ENCODE data around the gene ST7L.
A peak's percentile ranks its signal among the peaks of the same experiment; 100 is the strongest.

ST7L gene

DNA sequence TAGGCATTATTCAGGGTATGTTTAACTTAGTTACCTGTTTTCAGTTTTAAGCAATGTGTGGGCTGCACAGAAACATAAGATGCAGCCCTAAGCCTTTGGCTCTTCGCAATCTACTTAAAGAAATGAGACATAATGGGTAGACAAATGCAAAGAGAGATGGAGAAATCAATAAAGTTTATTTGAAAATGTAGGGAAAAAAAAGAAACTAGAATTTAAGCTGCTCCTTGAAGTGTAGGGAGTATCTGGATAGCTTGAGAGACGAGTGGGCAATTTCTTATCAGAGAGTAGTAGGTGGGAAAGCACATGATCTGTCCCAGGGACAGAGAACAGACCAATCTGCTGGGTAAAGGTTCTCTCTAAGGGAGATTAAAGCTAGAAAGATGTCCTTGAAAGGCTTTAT lies 101.3 kb downstream of the ST7L start:
- Histone ChIP-seq H3K27ac (ENCODE audit: low read depth, low read length) (no peak overlapping the region), H3K23ac (ENCODE audit: low read length) (no peak overlapping the region), H2BK5ac (ENCODE audit: low read depth, low read length, poor library complexity) (no peak overlapping the region), H3K4ac (ENCODE audit: low read depth, low read length) (no peak overlapping the region), H3K79me1 (ENCODE audit: low read length) (peaks cover 3% of the 10 kb centered on the region), H3K4me1 (ENCODE audit: control insufficient read depth in 1 of 2, insufficient read depth in 2 of 2, low read length in 2 of 2) (peaks cover 20 to 22% of the 10 kb centered on the region in 2 experiments), H3K27me3 (ENCODE audit: insufficient read depth, low read length) (no peaks in the 10 kb centered on the region), H2AFZ (ENCODE audit: insufficient read depth, low read length, poor library complexity) (no peak overlapping the region), H4K12ac (ENCODE audit: low read depth, low read length) (no peak overlapping the region), H3K14ac (ENCODE audit: low read length) (no peak overlapping the region), H2AK5ac (ENCODE audit: low read length) (no peak overlapping the region), H2BK120ac (ENCODE audit: insufficient read depth, low read length, poor library complexity) (no peak overlapping the region), H4K8ac (ENCODE audit: low read depth, low read length) (no peak overlapping the region), H3K4me2 (ENCODE audit: low read length) (no peak overlapping the region), H4K91ac (ENCODE audit: low read depth, low read length) (no peak overlapping the region), H3K9me3 (ENCODE audit: insufficient read depth, low read depth, low read length) (no peaks in the 10 kb centered on the region), H3K9ac (ENCODE audit: low read length) (no peak overlapping the region), H2BK12ac (ENCODE audit: low read length) (no peak overlapping the region), H3K79me2 (ENCODE audit: control insufficient read depth, insufficient read depth, low read length, poor library complexity) (peaks cover 2% of the 10 kb centered on the region), H3K4me3 (ENCODE audit: low read depth, low read length) (no peak overlapping the region), H3K36me3 (ENCODE audit: control insufficient read depth in 1 of 2, insufficient read depth in 2 of 2, low read length in 2 of 2) (no peaks in the 10 kb centered on the region), H3K18ac (ENCODE audit: low read length) (no peak overlapping the region)
- DNase-seq = no peak
- no CpG with 5 or more reads among the region's 2 CpGs for WGBS (ENCODE audit: extremely low coverage, insufficient coverage, insufficient read length)

DNA sequence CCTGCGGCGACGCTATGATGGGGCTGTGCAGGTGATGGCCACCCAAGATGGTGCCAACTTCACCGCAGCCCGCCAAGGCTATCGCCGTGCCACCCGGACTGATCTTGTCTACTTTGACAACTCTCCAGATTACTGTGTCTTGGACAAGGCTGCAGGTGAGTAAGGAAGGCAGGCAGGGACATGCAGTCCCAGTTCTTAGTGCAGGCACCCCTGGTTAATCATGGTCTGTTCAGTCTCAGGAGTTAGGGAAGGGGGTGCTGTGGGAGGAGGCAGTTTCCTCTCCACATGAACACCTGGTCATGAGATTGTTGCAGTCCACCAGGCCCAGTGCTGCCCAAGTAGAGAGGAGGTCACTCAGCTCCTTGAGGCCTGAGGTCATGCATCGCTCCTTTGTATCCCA lies 101.7 kb downstream of the ST7L start:
- H3K27me3 ChIP-seq (ENCODE audit: insufficient read depth, low read length) = no peaks in the 10 kb centered on the region
- H3K9me3 ChIP-seq (ENCODE audit: insufficient read depth, low read depth, low read length) = no peaks in the 10 kb centered on the region
- H2BK12ac ChIP-seq (ENCODE audit: low read length) = no peak overlapping the region
- peaks cover 18 to 19% of the 10 kb centered on the region in 2 experiments for H3K4me1 ChIP-seq (ENCODE audit: control insufficient read depth in 1 of 2, insufficient read depth in 2 of 2, low read length in 2 of 2)
- H3K79me1 ChIP-seq (ENCODE audit: low read length) = peaks cover 2% of the 10 kb centered on the region
- DNase-seq = no peak
- no peak overlapping the region for H4K8ac ChIP-seq (ENCODE audit: low read depth, low read length)
- H3K9ac ChIP-seq (ENCODE audit: low read length) = no peak overlapping the region
- no peak overlapping the region for H2BK120ac ChIP-seq (ENCODE audit: insufficient read depth, low read length, poor library complexity)
- H2AK5ac ChIP-seq (ENCODE audit: low read length) = no peak overlapping the region
- no CpG with 5 or more reads among the region's 9 CpGs for WGBS (ENCODE audit: extremely low coverage, insufficient coverage, insufficient read length)
- H4K12ac ChIP-seq (ENCODE audit: low read depth, low read length) = no peak overlapping the region
- H3K79me2 ChIP-seq (ENCODE audit: control insufficient read depth, insufficient read depth, low read length, poor library complexity) = peaks cover 2% of the 10 kb centered on the region
- no peak overlapping the region for H3K14ac ChIP-seq (ENCODE audit: low read length)
- no peak overlapping the region for H3K23ac ChIP-seq (ENCODE audit: low read length)
- H2BK5ac ChIP-seq (ENCODE audit: low read depth, low read length, poor library complexity) = no peak overlapping the region
- no peak overlapping the region for H3K4me3 ChIP-seq (ENCODE audit: low read depth, low read length)
- no peak overlapping the region for H2AFZ ChIP-seq (ENCODE audit: insufficient read depth, low read length, poor library complexity)
- H4K91ac ChIP-seq (ENCODE audit: low read depth, low read length) = no peak overlapping the region
- H3K36me3 ChIP-seq (ENCODE audit: control insufficient read depth in 1 of 2, insufficient read depth in 2 of 2, low read length in 2 of 2) = no peaks in the 10 kb centered on the region
- no peak overlapping the region for H3K4me2 ChIP-seq (ENCODE audit: low read length)
- no peak overlapping the region for H3K27ac ChIP-seq (ENCODE audit: low read depth, low read length)
- no peak overlapping the region for H3K18ac ChIP-seq (ENCODE audit: low read length)
- no peak overlapping the region for H3K4ac ChIP-seq (ENCODE audit: low read depth, low read length)

DNA sequence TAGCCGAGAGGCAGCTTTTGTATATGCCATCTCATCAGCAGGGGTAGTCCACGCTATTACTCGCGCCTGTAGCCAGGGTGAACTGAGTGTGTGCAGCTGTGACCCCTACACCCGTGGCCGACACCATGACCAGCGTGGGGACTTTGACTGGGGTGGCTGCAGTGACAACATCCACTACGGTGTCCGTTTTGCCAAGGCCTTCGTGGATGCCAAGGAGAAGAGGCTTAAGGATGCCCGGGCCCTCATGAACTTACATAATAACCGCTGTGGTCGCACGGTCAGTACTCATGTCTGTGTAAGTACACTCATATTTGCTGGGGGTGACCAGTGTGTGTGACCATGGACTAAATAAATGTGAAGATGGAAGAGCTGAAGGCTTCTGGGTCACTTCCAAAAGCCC lies 102.8 kb downstream of the ST7L start:
- Histone ChIP-seq H3K4me2 (ENCODE audit: low read length) (no peak overlapping the region), H3K4ac (ENCODE audit: low read depth, low read length) (no peak overlapping the region), H4K12ac (ENCODE audit: low read depth, low read length) (no peak overlapping the region), H2BK120ac (ENCODE audit: insufficient read depth, low read length, poor library complexity) (no peak overlapping the region), H3K79me1 (ENCODE audit: low read length) (no peaks in the 10 kb centered on the region), H4K8ac (ENCODE audit: low read depth, low read length) (no peak overlapping the region), H3K18ac (ENCODE audit: low read length) (no peak overlapping the region), H2AK5ac (ENCODE audit: low read length) (no peak overlapping the region), H2BK5ac (ENCODE audit: low read depth, low read length, poor library complexity) (no peak overlapping the region), H3K9ac (ENCODE audit: low read length) (no peak overlapping the region), H3K27me3 (ENCODE audit: insufficient read depth, low read length) (no peaks in the 10 kb centered on the region), H3K23ac (ENCODE audit: low read length) (no peak overlapping the region), H3K79me2 (ENCODE audit: control insufficient read depth, insufficient read depth, low read length, poor library complexity) (no peaks in the 10 kb centered on the region), H3K4me3 (ENCODE audit: low read depth, low read length) (no peak overlapping the region), H4K91ac (ENCODE audit: low read depth, low read length) (no peak overlapping the region), H2AFZ (ENCODE audit: insufficient read depth, low read length, poor library complexity) (no peak overlapping the region), H3K14ac (ENCODE audit: low read length) (no peak overlapping the region), H3K27ac (ENCODE audit: low read depth, low read length) (no peak overlapping the region), H2BK12ac (ENCODE audit: low read length) (peak overlapping the region; percentile 32), H3K36me3 (ENCODE audit: control insufficient read depth in 1 of 2, insufficient read depth in 2 of 2, low read length in 2 of 2) (no peaks in the 10 kb centered on the region), H3K9me3 (ENCODE audit: insufficient read depth, low read depth, low read length) (no peaks in the 10 kb centered on the region), H3K4me1 (ENCODE audit: control insufficient read depth in 1 of 2, insufficient read depth in 2 of 2, low read length in 2 of 2) (peaks cover 15 to 16% of the 10 kb centered on the region in 2 experiments)
- no CpG with 5 or more reads among the region's 14 CpGs for WGBS (ENCODE audit: extremely low coverage, insufficient coverage, insufficient read length)
- no peak for DNase-seq

DNA sequence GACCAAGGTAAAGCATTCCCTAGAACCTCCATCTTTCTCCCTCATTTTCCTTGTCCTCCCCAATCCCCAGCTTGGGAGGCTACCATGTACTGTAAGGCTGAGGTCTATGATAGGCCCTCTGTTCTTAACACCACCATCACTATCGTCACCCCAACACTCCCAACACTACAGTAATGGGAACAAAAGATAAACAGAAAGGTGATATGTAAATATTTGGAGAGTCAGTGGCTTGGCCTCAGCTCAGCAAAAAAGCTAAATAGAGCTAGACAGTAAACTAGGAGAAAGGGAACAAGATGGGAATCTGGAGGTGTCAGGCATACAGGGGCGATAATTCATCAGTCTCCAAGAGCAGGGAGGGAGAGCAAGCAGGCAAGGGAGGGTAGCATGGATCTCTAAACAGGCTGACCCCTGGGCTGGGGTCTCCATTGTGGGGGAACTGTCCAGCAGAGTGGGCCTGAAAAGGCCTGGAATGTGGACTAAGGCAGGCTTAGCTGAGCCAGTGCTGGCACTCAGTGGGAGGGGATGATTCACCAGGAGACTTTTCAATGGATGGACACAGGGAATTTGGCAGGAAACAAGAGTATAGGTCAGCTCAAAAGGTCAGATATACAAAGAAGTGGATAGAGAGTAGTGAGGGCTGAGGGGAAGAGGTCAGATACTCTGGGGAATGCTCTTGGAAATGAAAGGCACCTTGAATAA lies 103.5 kb downstream of the ST7L start:
- Histone ChIP-seq H3K36me3 (ENCODE audit: control insufficient read depth in 1 of 2, insufficient read depth in 2 of 2, low read length in 2 of 2) (no peaks in the 10 kb centered on the region), H3K9me3 (ENCODE audit: insufficient read depth, low read depth, low read length) (no peaks in the 10 kb centered on the region), H3K27me3 (ENCODE audit: insufficient read depth, low read length) (peaks cover 3% of the 10 kb centered on the region), H4K12ac (ENCODE audit: low read depth, low read length) (no peak overlapping the region), H4K91ac (ENCODE audit: low read depth, low read length) (no peak overlapping the region), H3K18ac (ENCODE audit: low read length) (no peak overlapping the region), H3K79me2 (ENCODE audit: control insufficient read depth, insufficient read depth, low read length, poor library complexity) (no peaks in the 10 kb centered on the region), H2BK12ac (ENCODE audit: low read length) (no peak overlapping the region), H3K27ac (ENCODE audit: low read depth, low read length) (no peak overlapping the region), H3K4me2 (ENCODE audit: low read length) (no peak overlapping the region), H2BK120ac (ENCODE audit: insufficient read depth, low read length, poor library complexity) (no peak overlapping the region), H3K9ac (ENCODE audit: low read length) (no peak overlapping the region), H3K4me3 (ENCODE audit: low read depth, low read length) (no peak overlapping the region), H3K14ac (ENCODE audit: low read length) (no peak overlapping the region), H3K4ac (ENCODE audit: low read depth, low read length) (no peak overlapping the region), H3K23ac (ENCODE audit: low read length) (no peak overlapping the region), H2AK5ac (ENCODE audit: low read length) (no peak overlapping the region), H2BK5ac (ENCODE audit: low read depth, low read length, poor library complexity) (no peak overlapping the region), H2AFZ (ENCODE audit: insufficient read depth, low read length, poor library complexity) (no peak overlapping the region), H4K8ac (ENCODE audit: low read depth, low read length) (no peak overlapping the region), H3K79me1 (ENCODE audit: low read length) (no peaks in the 10 kb centered on the region), H3K4me1 (ENCODE audit: control insufficient read depth in 1 of 2, insufficient read depth in 2 of 2, low read length in 2 of 2) (peaks cover 15 to 16% of the 10 kb centered on the region in 2 experiments)
- no CpG with 5 or more reads among the region's 2 CpGs for WGBS (ENCODE audit: extremely low coverage, insufficient coverage, insufficient read length)
- no peak for DNase-seq
